Hepatocyte (in vitro differentiated cells): ENCODE measurements around the gene ERAS. TPM values are rescaled to one million over a fixed set of nuclear protein-coding genes. Genes with fewer than 3 reads are reported as not detected.

ENCODE experiments used
- DNase-seq: peaks from one replicate; pipeline ENCODE4 v3.0.0-alpha.2; 2016; ENCODE audit warnings: low spot score
- H2AFZ ChIP-seq: fragments of 200-600 bp; sonication (generic); 2 replicates; pipeline ENCODE4 v1.6.0; 2016; ENCODE audit warnings: antibody characterized with exemption, mild to moderate bottlenecking
- H3K27ac ChIP-seq: fragments of 200-600 bp; sonication (generic); 2 replicates; pipeline ENCODE4 v1.5.1; 2016; ENCODE audit warnings: mild to moderate bottlenecking
- H3K27me3 ChIP-seq: fragments of 200-600 bp; sonication (generic); 2 replicates; pipeline ENCODE4 v1.6.1; 2016
- H3K36me3 ChIP-seq: fragments of 200-600 bp; sonication (generic); replicated peaks from 2 replicates; pipeline ENCODE4 v1.5.1; 2016; ENCODE audit warnings: low read depth; ENCODE audit not compliant: insufficient read depth
- H3K4me1 ChIP-seq: fragments of 200-600 bp; sonication (generic); 2 replicates; pipeline ENCODE4 v1.5.1; 2016; ENCODE audit warnings: mild to moderate bottlenecking, moderate library complexity; ENCODE audit not compliant: insufficient read depth
- H3K4me2 ChIP-seq: fragments of 200-600 bp; sonication (generic); 2 replicates; pipeline ENCODE4 v1.6.0; 2016
- H3K4me3 ChIP-seq: fragments of 200-600 bp; sonication (generic); 2 replicates; pipeline ENCODE4 v1.5.1; 2016; ENCODE audit warnings: mild to moderate bottlenecking
- H3K79me2 ChIP-seq: fragments of 200-600 bp; sonication (generic); 2 replicates; pipeline ENCODE4 v1.6.0; 2017; ENCODE audit warnings: mild to moderate bottlenecking
- H3K9me2 ChIP-seq: fragments of 200-600 bp; sonication (generic); replicated peaks from 2 replicates; pipeline ENCODE4 v1.6.0; 2017; ENCODE audit warnings: mild to moderate bottlenecking; ENCODE audit not compliant: insufficient read depth
- H3K9me3 ChIP-seq: fragments of 200-600 bp; sonication (generic); 2 replicates; pipeline ENCODE4 v1.5.1; 2016; ENCODE audit warnings: low read depth, mild to moderate bottlenecking
- H4K20me1 ChIP-seq: fragments of 200-600 bp; sonication (generic); 2 replicates; pipeline ENCODE4 v1.6.0; 2016; ENCODE audit warnings: mild to moderate bottlenecking; ENCODE audit not compliant: insufficient read depth, poor library complexity, severe bottlenecking
- CTCF ChIP-seq: fragments of 200-600 bp; sonication (generic); IDR thresholded peaks from 2 replicates; pipeline ENCODE4 v1.5.1; 2016; ENCODE audit warnings: antibody characterized with exemption, mild to moderate bottlenecking; ENCODE audit not compliant: poor library complexity
- EZH2 ChIP-seq: fragments of 200-600 bp; sonication (generic); IDR thresholded peaks from 2 replicates; pipeline ENCODE4 v1.6.1; 2016; ENCODE audit warnings: antibody characterized with exemption, mild to moderate bottlenecking, borderline replicate concordance
- EZH2phosphoT487 ChIP-seq: fragments of 200-600 bp; sonication (generic); IDR thresholded peaks from one replicate; pipeline ENCODE4 v1.6.1; 2018; ENCODE audit warnings: antibody characterized with exemption, mild to moderate bottlenecking, low read depth, moderate library complexity; ENCODE audit not compliant: unreplicated experiment, severe bottlenecking
- WGBS: methylation state at CpG from one replicate; pipeline ENCODE4 v1.1.6; 2016; ENCODE audit warnings: low lambda C conversion rate; ENCODE audit errors: missing lambda C conversion rate; 5-methylcytosine and 5-hydroxymethylcytosine counted together
- polyA plus RNA-seq: library from polyadenylated mRNA; unstranded; fragments of >200 nt; fragmentation: Nextera tagmentation; extraction: Ambion mirVana; gene quantifications from 2 replicates; pipeline ENCODE4 v1.2.1, GENCODE V29; 2016
- total RNA-seq: library from RNA; depleted of rRNA; stranded (reverse); fragments of >200 nt; gene quantifications from 2 replicates; pipeline ENCODE4 v1.2.3, GENCODE V29; 2014

ERAS gene
- total and polyA plus RNA-seq, 2 experiments from 2014 or later: 0.47 to 0.65 TPM

- Histone ChIP-seq H2AFZ (no peak overlapping the region), H3K79me2 (no peaks in the 10 kb centered on the region), H3K9me3 (no peaks in the 10 kb centered on the region), H3K27me3 (no peaks in the 10 kb centered on the region), H3K4me1 (no peaks in the 10 kb centered on the region), H3K9me2 (no peaks in the 10 kb centered on the region), H3K36me3 (no peaks in the 10 kb centered on the region), H3K4me3 (no peak overlapping the region), H3K27ac (no peak overlapping the region), H4K20me1 (no peaks in the 10 kb centered on the region), H3K4me2 (no peak overlapping the region)
- WGBS: 71% methylated on average over 8 of the region's 8 CpGs
- DNase-seq: no peak
- TF ChIP-seq CTCF: no peak
- TF ChIP-seq EZH2phosphoT487: no peak
- TF ChIP-seq EZH2: no peak
These were observed 2.2 kb upstream of the ERAS start for GRCh38 chrX:48824066-48824465.

- peaks cover 8% of the 10 kb centered on the region for H3K27me3 ChIP-seq
- H3K36me3 ChIP-seq: no peaks in the 10 kb centered on the region
- H3K27ac ChIP-seq: no peak overlapping the region
- H2AFZ ChIP-seq: no peak overlapping the region
- TF ChIP-seq EZH2phosphoT487 (no peak), CTCF (no peak), EZH2 (no peak)
- H3K9me2 ChIP-seq: no peaks in the 10 kb centered on the region
- no peaks in the 10 kb centered on the region for H3K4me1 ChIP-seq
- DNase-seq: no peak
- no peak overlapping the region for H3K4me3 ChIP-seq
- H3K9me3 ChIP-seq: no peaks in the 10 kb centered on the region
- no peaks in the 10 kb centered on the region for H4K20me1 ChIP-seq
- WGBS: 87% methylated on average over 42 of the region's 73 CpGs
- H3K79me2 ChIP-seq: no peaks in the 10 kb centered on the region
- no peak overlapping the region for H3K4me2 ChIP-seq
These were observed 752 bp downstream of the ERAS start for GRCh38 chrX:48826876-48827653.

- no peaks in the 10 kb centered on the region for H4K20me1 ChIP-seq
- DNase-seq: no peak
- no peaks in the 10 kb centered on the region for H3K36me3 ChIP-seq
- H3K9me3 ChIP-seq: no peaks in the 10 kb centered on the region
- TF ChIP-seq EZH2 (no peak), EZH2phosphoT487 (no peak), CTCF (no peak)
- no peaks in the 10 kb centered on the region for H3K79me2 ChIP-seq
- H2AFZ ChIP-seq: no peak overlapping the region
- H3K4me1 ChIP-seq: no peaks in the 10 kb centered on the region
- H3K27me3 ChIP-seq: peaks cover 12% of the 10 kb centered on the region
- no peak overlapping the region for H3K4me2 ChIP-seq
- WGBS: 69% methylated on average over 4 of the region's 4 CpGs
- H3K27ac ChIP-seq: no peak overlapping the region
- H3K9me2 ChIP-seq: no peaks in the 10 kb centered on the region
- no peak overlapping the region for H3K4me3 ChIP-seq
These were observed 1.3 kb downstream of the ERAS start for GRCh38 chrX:48827654-48827968.
